Measurements from ENCODE around the gene ABLIM1.

- TF ChIP-seq MAX (IDR thresholded peaks at IDR 0.05) (no peak), RAD21 (IDR thresholded peaks at IDR 0.05; ENCODE audit: low read depth) (peak; percentile 46), EP300 (IDR thresholded peaks at IDR 0.05; ENCODE audit: borderline replicate concordance) (no peak), REST (IDR thresholded peaks at IDR 0.05; ENCODE audit: low read depth) (no peak), ZBTB7A (IDR thresholded peaks at IDR 0.05; ENCODE audit: low read depth) (peak; percentile 98), TAF1 (IDR thresholded peaks at IDR 0.05; ENCODE audit: low read depth) (no peak), YY1 (IDR thresholded peaks at IDR 0.05; ENCODE audit: low read depth) (no peak), TEAD4 (IDR thresholded peaks at IDR 0.05) (no peak), EGR1 (IDR thresholded peaks at IDR 0.05) (no peak), USF1 (IDR thresholded peaks at IDR 0.05) (no peak), CEBPB (IDR thresholded peaks at IDR 0.05) (no peak), FOXM1 (IDR thresholded peaks at IDR 0.05; ENCODE audit: borderline replicate concordance, low read depth) (no peak)
Measured at GRCh38 chr10:114403541-114404161, 254.4 kb downstream of the ABLIM1 start.

All from Ishikawa (cell line).